GM19238 (cell line): ENCODE data around the gene ZBTB1.
"Not testable (repeated sequence)": the region's sequence is repeated elsewhere in the genome, so short reads cannot be mapped to it uniquely, and the experiment has no call there.

Experiments used
- DNase-seq: peaks from one replicate; pipeline ENCODE4 v3.0.0; 2011; ENCODE audit warnings: low spot score; ENCODE audit not compliant: insufficient read length

Gene ZBTB1

DNA sequence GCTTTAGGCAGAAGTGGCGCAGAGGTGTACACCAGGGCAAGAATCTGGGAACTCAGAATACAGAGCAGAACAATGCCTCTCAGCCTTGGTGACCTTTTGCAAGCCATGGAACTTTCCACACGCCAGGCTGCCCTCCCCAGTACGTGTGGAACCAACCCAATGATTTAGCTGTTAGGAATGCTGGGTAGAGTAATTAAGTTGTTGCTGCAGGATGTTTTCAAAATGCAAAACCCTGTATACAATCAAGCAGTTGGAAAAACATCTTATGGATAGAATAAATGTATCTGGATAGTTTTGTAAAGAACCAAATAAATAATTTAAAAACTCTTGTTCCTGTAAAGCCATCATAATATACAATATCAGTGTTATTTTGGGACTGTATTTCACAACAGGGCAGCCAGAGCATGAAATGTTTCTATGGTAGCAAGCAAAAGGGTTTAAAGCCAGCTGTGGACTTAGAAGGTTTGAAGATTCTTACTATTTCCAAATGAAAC is 64.6 kb downstream of the ZBTB1 start:
- DNase-seq = no peak

DNA sequence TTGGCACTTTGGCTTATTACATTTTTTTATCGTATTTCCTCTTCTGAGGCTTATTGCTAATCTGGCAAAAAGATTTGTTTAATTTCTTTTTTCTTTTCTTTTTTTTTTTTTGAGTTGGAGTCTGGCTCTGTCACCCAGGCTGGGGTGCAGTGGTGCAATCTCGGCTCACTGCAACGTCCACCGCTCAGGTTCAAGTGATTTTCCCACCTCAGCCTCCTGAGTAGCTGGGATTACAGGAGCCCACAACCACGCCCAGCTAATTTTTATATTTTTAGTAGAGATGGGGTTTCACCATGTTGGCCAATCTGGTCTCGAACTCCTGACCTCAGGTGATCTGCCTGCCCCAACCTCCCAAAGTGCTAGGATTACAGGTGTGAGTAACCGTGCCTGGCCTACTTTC is 65.1 kb downstream of the ZBTB1 start:
- DNase-seq = not testable (repeated sequence)

DNA sequence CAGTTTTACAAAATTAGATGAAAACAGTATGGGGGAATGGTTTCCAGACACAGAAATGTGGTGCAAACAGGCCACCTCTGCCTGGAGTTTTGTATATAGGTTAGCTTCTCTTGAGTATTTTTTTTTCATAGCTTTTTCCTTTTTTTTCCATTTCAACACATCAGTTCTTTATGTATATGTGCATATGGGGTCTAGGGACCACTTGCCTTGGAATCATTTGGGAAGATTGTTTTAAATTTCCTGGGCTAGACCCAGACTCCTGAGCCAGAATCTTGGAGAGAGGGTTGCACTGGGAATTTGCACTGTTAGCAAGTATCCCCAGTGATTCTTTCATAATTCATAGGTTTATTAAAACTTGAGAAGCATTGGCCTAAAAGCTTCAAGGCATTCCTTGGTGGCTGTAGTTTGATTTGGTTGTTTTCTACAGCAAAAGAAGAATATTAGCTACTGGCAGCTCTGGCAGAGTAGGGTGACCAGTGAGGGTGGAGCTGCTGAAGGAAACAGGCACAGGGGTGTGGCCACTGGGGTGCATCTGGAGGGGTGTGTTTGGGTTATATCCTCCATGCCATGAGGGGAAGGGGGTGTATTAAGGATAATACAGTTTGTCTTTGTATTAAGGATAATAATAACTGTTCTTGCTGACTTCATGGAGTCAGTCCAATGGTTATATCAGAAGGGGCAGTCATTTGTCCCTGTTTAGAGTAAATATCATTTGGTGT is 68.0 kb downstream of the ZBTB1 start:
- DNase-seq = no peak

DNA sequence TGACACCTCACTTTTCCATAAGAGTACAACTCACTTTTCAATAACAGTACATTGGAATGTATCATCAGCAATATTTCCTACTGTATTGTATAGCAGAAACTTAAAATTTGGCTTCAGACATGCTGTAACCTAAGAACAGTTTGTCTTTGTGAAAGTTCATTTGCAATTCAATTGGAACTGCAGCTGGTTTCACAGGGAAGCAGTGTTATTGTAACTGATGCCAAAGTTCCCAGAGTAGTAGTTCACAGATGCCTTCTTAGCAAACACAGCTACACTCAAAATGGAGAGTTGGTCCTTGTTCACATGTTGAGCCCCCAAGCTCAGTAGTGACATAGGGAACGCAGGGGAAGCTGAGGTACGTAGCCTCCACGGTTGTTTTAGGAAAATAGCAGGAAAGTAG is 68.5 kb downstream of the ZBTB1 start:
- DNase-seq = no peak
